Stomach (tissue), 4 donors: Measurements from ENCODE around the gene HECTD2.

ENCODE experiments used
- CTCF ChIP-seq, 7 experiments: fragments of 450-650 bp in 4 of 7; fragments of 200-600 bp in 3 of 7; sonication (generic) in 3 of 7; IDR thresholded peaks; one replicate each; pipeline ENCODE4 v1.5.1; 2016 to 2019; ENCODE audit warnings: antibody characterized with exemption in 7 of 7, control low read depth in 2 of 7, mild to moderate bottlenecking in 1 of 7
- POLR2A ChIP-seq, 4 donors: fragments of 450-650 bp; IDR thresholded peaks; one replicate each; pipeline ENCODE4 v1.6.1; 2016; ENCODE audit warnings: antibody characterized with exemption in 4 of 4, control low read depth in 2 of 4, mild to moderate bottlenecking in 1 of 4, moderate library complexity in 1 of 4
- POLR2AphosphoS5 ChIP-seq, 3 donors: sonication (generic); formaldehyde crosslinking; IDR thresholded peaks; one replicate each; pipeline ENCODE4 v1.6.1; 2016; ENCODE audit warnings: antibody characterized with exemption in 3 of 3

GRCh38 chr10:91435241-91435640, 25.1 kb downstream of the HECTD2 start:
- TF ChIP-seq CTCF (IDR thresholded peaks at IDR 0.05): no peak
- no peak for TF ChIP-seq POLR2AphosphoS5 (IDR thresholded peaks at IDR 0.05)
- no peak for TF ChIP-seq POLR2A (IDR thresholded peaks at IDR 0.05)
